Endodermal cell (in vitro differentiated cells): ENCODE data around the gene ACTMAP. TPM values are rescaled to one million over a fixed set of nuclear protein-coding genes. Genes with fewer than 3 reads are reported as not detected.

Experiments used
- DNase-seq: peaks from one replicate; pipeline ENCODE4 v3.0.0-alpha.2; 2017
- H3K27ac ChIP-seq: 2 replicates; pipeline ENCODE4 v1.5.1; 2013; ENCODE audit warnings: mild to moderate bottlenecking, low read depth, low read length, moderate library complexity
- H3K27me3 ChIP-seq: 2 replicates; pipeline ENCODE4 v1.6.1; 2013; ENCODE audit warnings: mild to moderate bottlenecking, low read length, moderate library complexity; ENCODE audit not compliant: insufficient read depth, control insufficient read depth, poor library complexity, severe bottlenecking
- H3K36me3 ChIP-seq: 2 replicates; pipeline ENCODE4 v1.7.0; 2013; ENCODE audit warnings: mild to moderate bottlenecking, low read length, moderate library complexity; ENCODE audit not compliant: control insufficient read depth, insufficient read depth
- H3K4me1 ChIP-seq: one replicate; pipeline ENCODE4 v1.7.0; 2013; ENCODE audit warnings: low read length; ENCODE audit not compliant: control insufficient read depth, insufficient read depth
- H3K4me3 ChIP-seq: 2 replicates; pipeline ENCODE4 v1.5.1; 2013; ENCODE audit warnings: mild to moderate bottlenecking, low read length, moderate library complexity
- H3K9ac ChIP-seq: 2 replicates; pipeline ENCODE4 v1.6.1; 2013; ENCODE audit warnings: mild to moderate bottlenecking, low read length, moderate library complexity; ENCODE audit not compliant: poor library complexity, severe bottlenecking; ENCODE audit errors: extremely low read depth
- H3K9me3 ChIP-seq: 2 replicates; pipeline ENCODE4 v1.6.1; 2013; ENCODE audit warnings: mild to moderate bottlenecking, low read length, moderate library complexity; ENCODE audit not compliant: control insufficient read depth
- H3K27ac Mint-ChIP-seq: 2 replicates; pipeline ENCODE4 v1.8.0; 2020; ENCODE audit warnings: mixed read lengths
- H3K27me3 Mint-ChIP-seq: 2 replicates; pipeline ENCODE4 v1.8.0; 2021; ENCODE audit warnings: mild to moderate bottlenecking, mixed read lengths; ENCODE audit not compliant: insufficient read depth
- H3K36me3 Mint-ChIP-seq: 2 replicates; pipeline ENCODE4 v1.8.0; 2020; ENCODE audit warnings: low read depth, mixed read lengths
- H3K4me1 Mint-ChIP-seq: 2 replicates; pipeline ENCODE4 v1.8.0; 2020; ENCODE audit warnings: mixed read lengths
- H3K4me3 Mint-ChIP-seq: 2 replicates; pipeline ENCODE4 v1.8.0; 2020; ENCODE audit warnings: mild to moderate bottlenecking, moderate library complexity, mixed read lengths
- H3K9me3 Mint-ChIP-seq: 2 replicates; pipeline ENCODE4 v1.8.0; 2020; ENCODE audit warnings: mild to moderate bottlenecking, mixed read lengths
- CTCF ChIP-seq: fragments of 200-600 bp; sonication (generic); conservative IDR thresholded peaks from 2 replicates; pipeline ENCODE4 v1.5.0; 2021; ENCODE audit warnings: antibody characterized with exemption, mild to moderate bottlenecking
- WGBS, 2 experiments: methylation state at CpG; one replicate each; pipeline versions ENCODE4 v1.1.5 to v1.1.7; 2013; ENCODE audit warnings: missing lambda C conversion rate in 2 of 2, mixed read lengths in 1 of 2; ENCODE audit not compliant: insufficient coverage in 1 of 2, insufficient read length in 1 of 2; 5-methylcytosine and 5-hydroxymethylcytosine counted together
- total RNA-seq, 2 donors: library from RNA; stranded (reverse); fragmentation: NEBNext Ultra II Directional in 1 of 2; extraction: Animal tissue kit (Norgen Biotek cat#: 25700) in 1 of 2; gene quantifications; 2 replicates in 1 of 2; 3 replicates in 1 of 2; pipeline ENCODE4 v1.2.1, GENCODE V29; 2021

The ACTMAP gene
- total RNA-seq, 2 donors from 2014 or later: 26.0 to 34.3 TPM

GRCh38 chr19:40707615-40708014 lies 42.7 kb downstream of the ACTMAP start:
- H3K27me3 ChIP-seq: no peaks in the 10 kb centered on the region
- Mint-ChIP-seq H3K27ac (no peak overlapping the region), H3K4me3 (no peak overlapping the region), H3K36me3 (peaks cover 61% of the 10 kb centered on the region), H3K27me3 (no peaks in the 10 kb centered on the region), H3K4me1 (no peaks in the 10 kb centered on the region), H3K9me3 (no peaks in the 10 kb centered on the region)
- H3K4me3 ChIP-seq: no peak overlapping the region
- TF ChIP-seq CTCF: no peak
- WGBS, 2 experiments: 90 to 92% methylated on average over 6 to 7 of the region's 7 CpGs
- no peaks in the 10 kb centered on the region for H3K9me3 ChIP-seq
- no peak overlapping the region for H3K27ac ChIP-seq
- peaks cover 42% of the 10 kb centered on the region for H3K36me3 ChIP-seq
- H3K9ac ChIP-seq: no peak overlapping the region
- no peaks in the 10 kb centered on the region for H3K4me1 ChIP-seq
- DNase-seq: no peak

- H3K27ac Mint-ChIP-seq: no peak overlapping the region
- peaks cover 50% of the 10 kb centered on the region for H3K36me3 ChIP-seq
- no peaks in the 10 kb centered on the region for H3K27me3 Mint-ChIP-seq
- no peak overlapping the region for H3K9ac ChIP-seq
- no peak overlapping the region for H3K4me3 ChIP-seq
- peaks cover 1% of the 10 kb centered on the region for H3K4me1 Mint-ChIP-seq
- no peaks in the 10 kb centered on the region for H3K4me1 ChIP-seq
- no peak overlapping the region for H3K27ac ChIP-seq
- no peak overlapping the region for H3K4me3 Mint-ChIP-seq
- no peak for DNase-seq
- 95 to 97% methylated on average over 5 to 7 of the region's 7 CpGs for WGBS, 2 experiments
- peaks cover 65% of the 10 kb centered on the region for H3K36me3 Mint-ChIP-seq
- H3K9me3 Mint-ChIP-seq: no peaks in the 10 kb centered on the region
- TF ChIP-seq CTCF: no peak
- no peaks in the 10 kb centered on the region for H3K9me3 ChIP-seq
- H3K27me3 ChIP-seq: no peaks in the 10 kb centered on the region
These were observed 44.2 kb downstream of the ACTMAP start for GRCh38 chr19:40705950-40706619.

- peaks cover 1% of the 10 kb centered on the region for H3K4me1 Mint-ChIP-seq
- DNase-seq: no peak
- no peak overlapping the region for H3K4me3 ChIP-seq
- H3K9me3 ChIP-seq: no peaks in the 10 kb centered on the region
- no peaks in the 10 kb centered on the region for H3K27me3 Mint-ChIP-seq
- no peak overlapping the region for H3K27ac Mint-ChIP-seq
- peaks cover 67% of the 10 kb centered on the region for H3K36me3 Mint-ChIP-seq
- H3K27ac ChIP-seq: no peak overlapping the region
- H3K4me3 Mint-ChIP-seq: no peak overlapping the region
- H3K9me3 Mint-ChIP-seq: no peaks in the 10 kb centered on the region
- no peaks in the 10 kb centered on the region for H3K27me3 ChIP-seq
- no peak overlapping the region for H3K9ac ChIP-seq
- TF ChIP-seq CTCF: no peak
- no peaks in the 10 kb centered on the region for H3K4me1 ChIP-seq
- 92 to 97% methylated on average over 9 of the region's 9 CpGs for WGBS, 2 experiments
- peaks cover 53% of the 10 kb centered on the region for H3K36me3 ChIP-seq
These were observed 45.0 kb downstream of the ACTMAP start for GRCh38 chr19:40705362-40705651.
